Epidermal melanocyte (primary cell): Measurements from ENCODE around the gene TAAR9.

Experiments
- DNase-seq: peaks from one replicate; pipeline ENCODE4 v3.0.0; 2011; ENCODE audit warnings: low spot score; ENCODE audit not compliant: insufficient read length

TAAR9 gene

GRCh38 chr6:132537977-132538376, at the start of gene TAAR9:
TAAR9 (plus strand) TSS chr6:132538277; CDS start chr6:132538290, 13 bp downstream.
- DNase-seq: no peak

- peak; percentile 43 for DNase-seq
These were observed 48.7 kb upstream of the TAAR9 start for GRCh38 chr6:132489376-132489775.

GRCh38 chr6:132490024-132490423, 48.1 kb upstream of the TAAR9 start:
- no peak for DNase-seq

- DNase-seq: no peak
These were observed 47.4 kb upstream of the TAAR9 start for GRCh38 chr6:132490478-132491204.

- DNase-seq: no peak
These were observed 46.8 kb upstream of the TAAR9 start for GRCh38 chr6:132491303-132491702.

GRCh38 chr6:132491881-132492280, 46.2 kb upstream of the TAAR9 start:
- DNase-seq: no peak

- no peak for DNase-seq
These were observed 43.1 kb upstream of the TAAR9 start for GRCh38 chr6:132494954-132495353.

GRCh38 chr6:132495604-132496079, 42.4 kb upstream of the TAAR9 start:
- DNase-seq: no peak

- DNase-seq: no peak
These were observed 41.4 kb upstream of the TAAR9 start for GRCh38 chr6:132496519-132497180.

GRCh38 chr6:132498638-132499037, 39.4 kb upstream of the TAAR9 start:
- DNase-seq: no peak

GRCh38 chr6:132499757-132500156, 38.3 kb upstream of the TAAR9 start:
- no peak for DNase-seq

GRCh38 chr6:132504757-132505156, 33.3 kb upstream of the TAAR9 start:
- DNase-seq: no peak

- DNase-seq: no peak
These were observed 32.9 kb upstream of the TAAR9 start for GRCh38 chr6:132505158-132505557.

- DNase-seq: no peak
These were observed 31.6 kb upstream of the TAAR9 start for GRCh38 chr6:132506461-132506860.

- DNase-seq: no peak
These were observed 30.9 kb upstream of the TAAR9 start for GRCh38 chr6:132506869-132507808.

GRCh38 chr6:132511210-132511830, 26.8 kb upstream of the TAAR9 start:
- no peak for DNase-seq

GRCh38 chr6:132511831-132512220, 26.3 kb upstream of the TAAR9 start:
- DNase-seq: no peak

- no peak for DNase-seq
These were observed 25.8 kb upstream of the TAAR9 start for GRCh38 chr6:132512342-132512637.

GRCh38 chr6:132512638-132513632, 25.1 kb upstream of the TAAR9 start, which contains the start of gene STX7:
STX7 (minus strand) TSS chr6:132513116; CDS start chr6:132503530, 9,586 bp downstream.
- DNase-seq: peak; percentile 84
